NCI-H1048 (cell line): ENCODE results near the gene FOXO1.

ENCODE experiments used
- DNase-seq: peaks from one replicate; lab custom pipeline; 2025; lab: John Stamatoyannopoulos, UW

Gene FOXO1

DNA sequence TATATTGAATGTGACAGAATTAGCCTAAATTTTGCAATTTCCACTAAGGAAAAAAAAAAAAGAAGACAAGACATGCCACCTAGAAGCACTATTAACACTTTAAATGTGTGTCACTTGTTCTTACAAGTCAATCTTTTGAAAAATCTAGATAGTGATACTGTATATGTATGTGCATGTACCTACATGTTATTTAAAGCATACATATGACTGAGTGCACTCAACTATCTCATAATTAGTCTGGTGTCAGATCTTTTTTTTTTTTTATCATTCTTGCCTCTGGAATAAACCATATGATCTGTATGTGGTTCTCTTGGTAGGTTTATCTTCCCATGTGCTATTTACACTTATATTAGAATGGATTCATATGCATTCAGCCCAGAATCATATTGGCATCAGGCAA lies 62.3 kb downstream of the FOXO1 start:
- DNase-seq = no peak

DNA sequence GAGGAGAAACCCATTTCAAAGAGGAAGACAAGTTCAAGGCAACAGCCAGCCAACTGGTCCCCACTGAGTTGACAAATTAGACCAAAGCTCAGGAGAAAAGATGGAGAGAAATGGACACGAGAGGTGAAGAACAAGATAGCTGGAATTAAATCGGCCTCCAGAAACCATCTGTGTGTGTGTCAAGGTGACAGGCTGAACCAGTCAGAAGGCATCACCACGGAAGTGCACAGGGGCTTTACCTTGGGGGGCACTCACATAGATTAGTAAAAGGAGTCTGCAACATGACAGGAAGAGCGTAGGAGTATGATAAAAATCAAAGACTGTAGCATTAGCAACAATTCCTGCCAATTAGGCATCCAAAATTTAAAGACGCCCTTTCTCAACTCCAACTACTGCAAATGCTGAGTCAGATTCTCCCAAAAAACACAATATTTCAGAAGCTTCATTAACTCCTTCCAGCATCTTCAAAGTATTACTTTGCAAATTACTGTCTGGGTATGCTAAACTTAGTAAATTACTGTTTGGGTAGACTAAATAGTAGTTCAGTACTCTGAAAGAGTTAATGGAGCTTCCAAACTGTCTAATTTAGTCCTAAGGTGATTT lies 66.2 kb downstream of the FOXO1 start:
- no peak for DNase-seq

DNA sequence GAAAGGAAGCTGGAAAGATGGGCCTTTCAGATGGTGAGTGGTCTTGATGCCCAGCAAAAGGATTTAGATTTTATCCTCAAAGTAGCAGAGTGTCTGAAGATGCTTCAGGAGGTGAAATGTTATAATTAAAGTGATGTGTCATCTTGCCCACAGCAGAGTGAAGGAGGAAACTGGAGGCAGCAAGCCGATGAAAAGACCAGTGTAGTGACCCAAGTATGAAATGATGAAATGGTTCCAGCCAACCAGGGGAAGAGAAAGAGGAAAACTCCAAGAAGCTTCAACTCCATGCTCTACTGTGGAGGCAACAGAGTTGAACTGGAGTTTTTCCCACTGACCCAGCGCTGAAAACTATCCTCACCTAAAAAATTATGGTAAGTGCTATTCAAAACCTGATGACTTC lies 66.7 kb downstream of the FOXO1 start:
- no peak for DNase-seq

DNA sequence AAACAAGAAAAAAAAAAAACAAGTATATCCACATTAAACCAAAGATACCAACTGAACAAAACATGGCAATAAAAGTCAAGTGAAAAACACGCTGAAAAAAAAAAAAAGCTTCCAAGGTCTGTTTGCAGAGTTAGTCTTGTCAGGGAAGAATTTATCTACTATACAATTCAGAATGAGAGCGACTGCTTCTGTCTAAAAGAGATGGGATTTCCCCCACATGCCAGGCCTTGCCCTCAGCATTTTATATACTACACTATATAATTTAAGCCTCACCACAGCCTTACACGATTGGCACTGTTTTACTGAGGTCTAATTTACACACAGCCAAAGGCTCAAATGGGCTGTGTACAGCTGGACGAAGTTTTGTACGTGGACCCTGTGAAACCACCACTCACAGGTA lies 67.3 kb downstream of the FOXO1 start:
- DNase-seq = no peak

DNA sequence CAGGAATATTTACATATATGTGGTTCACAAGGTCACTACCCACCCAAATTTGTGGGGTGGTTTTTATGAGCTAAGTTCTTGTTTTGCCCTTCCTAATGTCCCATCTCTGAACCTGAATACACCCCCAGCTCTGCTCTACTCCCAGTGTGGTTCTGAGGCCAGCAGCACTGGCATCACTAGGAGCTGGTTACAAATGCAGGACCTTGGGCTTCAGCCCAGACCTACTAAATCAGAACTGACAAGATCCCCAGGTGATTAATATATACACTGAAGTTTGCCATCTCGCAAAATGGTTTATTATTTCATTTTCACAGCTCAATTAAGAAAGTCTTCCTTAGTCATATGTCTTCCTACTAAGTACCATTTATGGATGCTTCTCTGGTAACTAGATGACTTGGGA lies 67.9 kb downstream of the FOXO1 start:
- no peak for DNase-seq

DNA sequence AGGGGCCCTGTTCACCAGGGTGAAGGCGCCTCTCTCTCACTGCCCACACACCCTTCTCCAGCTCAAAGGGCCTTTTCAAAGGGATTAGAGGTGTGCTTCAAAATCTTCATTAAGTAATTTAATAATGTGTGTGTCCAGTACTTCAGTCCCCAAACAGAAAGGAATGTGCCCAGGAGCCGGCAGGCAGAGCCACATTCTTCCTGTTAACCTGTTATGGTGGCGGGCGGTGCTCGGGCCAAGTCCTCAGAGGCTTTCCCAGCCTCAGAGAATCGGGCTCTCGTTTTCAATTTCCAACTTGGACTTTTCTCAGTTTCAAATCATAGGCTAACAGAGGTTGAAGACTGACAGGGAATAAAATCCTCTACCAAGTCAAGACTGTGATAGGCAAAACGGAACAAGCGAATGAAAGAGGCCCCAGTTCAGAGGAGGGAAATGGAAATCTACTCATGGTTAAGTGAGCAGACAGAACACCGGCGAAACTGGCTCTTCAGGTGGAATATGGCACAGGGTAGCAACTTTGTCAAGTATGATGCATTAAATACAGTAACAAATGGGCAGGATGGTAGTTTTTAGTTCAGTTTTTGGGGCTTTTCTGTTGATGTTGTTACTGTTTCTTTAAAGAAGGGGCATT lies 68.6 kb downstream of the FOXO1 start:
- no peak for DNase-seq

DNA sequence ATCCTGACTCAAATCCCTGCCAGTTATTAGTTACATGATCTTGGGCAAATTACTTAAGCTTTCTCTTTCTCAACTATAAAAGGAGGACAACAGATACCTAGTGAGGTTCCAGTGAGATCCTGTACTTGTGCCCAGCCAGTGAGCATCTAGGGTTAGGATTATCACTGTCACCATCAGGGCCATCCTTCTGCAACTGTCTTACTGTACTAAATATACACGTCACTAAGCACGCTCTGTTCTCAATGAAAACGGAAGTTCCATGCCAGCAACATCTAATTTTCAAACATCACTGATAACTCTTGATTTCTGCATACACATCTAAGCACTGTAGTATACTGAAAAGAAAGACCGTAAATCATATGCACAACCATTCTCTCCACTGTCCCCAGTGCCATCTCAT lies 70.0 kb downstream of the FOXO1 start:
- no peak for DNase-seq

DNA sequence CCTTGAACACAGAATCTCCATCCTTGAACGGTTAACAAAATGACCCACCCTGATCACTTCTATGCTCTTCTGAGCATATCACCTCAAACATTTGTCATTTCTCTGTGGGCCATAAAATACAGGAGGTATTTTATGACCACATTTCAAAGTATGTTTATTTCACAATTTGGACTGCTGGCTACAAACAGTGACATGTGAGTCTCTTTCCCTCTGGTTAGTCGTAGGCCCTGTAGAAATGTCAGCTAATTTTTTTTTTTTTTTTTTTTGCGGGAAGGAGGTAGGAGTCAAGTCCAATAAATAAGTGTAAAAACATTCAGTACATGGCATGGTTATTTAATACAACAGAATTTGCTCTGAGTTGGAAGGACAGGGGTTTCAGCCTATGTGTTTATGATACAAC lies 70.7 kb downstream of the FOXO1 start:
- no peak for DNase-seq

DNA sequence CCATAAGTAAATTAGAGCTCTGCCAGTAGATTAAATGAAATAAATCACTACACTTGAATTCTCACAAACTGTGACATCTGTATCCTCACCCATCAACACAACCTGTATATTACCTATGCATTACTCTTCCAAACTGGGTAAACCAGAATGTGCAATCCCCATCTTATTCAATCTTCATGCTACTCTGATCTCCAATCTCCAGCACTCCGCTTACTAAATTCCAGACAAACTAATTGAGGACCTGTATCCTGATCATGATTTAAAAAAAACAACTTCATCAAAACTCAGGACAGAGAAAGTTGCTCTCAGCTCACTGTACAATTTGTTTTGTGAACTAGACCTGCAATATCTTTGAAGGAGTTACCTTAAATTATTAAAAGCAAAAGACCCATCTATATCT lies 74.4 kb downstream of the FOXO1 start:
- DNase-seq = no peak

DNA sequence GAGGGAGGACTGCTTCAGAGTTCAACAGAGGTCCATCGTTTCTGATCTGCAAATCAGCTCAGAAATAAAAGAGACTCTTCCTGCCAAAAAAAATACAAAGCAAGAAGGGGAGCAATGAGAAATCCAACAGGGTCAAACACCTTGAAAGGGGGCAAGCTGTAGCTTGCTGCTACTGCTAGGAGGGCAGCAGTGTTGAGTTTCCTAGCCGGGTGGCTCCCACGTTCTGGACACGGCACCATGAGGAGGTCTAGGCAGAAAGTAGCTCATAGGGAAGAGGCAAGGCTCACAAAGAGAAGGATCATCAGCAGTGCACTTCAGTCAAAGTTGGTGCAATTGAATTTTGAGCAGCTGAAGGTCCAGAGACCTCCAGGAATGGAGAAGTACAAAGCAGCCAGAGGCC lies 75.3 kb downstream of the FOXO1 start:
- DNase-seq = no peak

DNA sequence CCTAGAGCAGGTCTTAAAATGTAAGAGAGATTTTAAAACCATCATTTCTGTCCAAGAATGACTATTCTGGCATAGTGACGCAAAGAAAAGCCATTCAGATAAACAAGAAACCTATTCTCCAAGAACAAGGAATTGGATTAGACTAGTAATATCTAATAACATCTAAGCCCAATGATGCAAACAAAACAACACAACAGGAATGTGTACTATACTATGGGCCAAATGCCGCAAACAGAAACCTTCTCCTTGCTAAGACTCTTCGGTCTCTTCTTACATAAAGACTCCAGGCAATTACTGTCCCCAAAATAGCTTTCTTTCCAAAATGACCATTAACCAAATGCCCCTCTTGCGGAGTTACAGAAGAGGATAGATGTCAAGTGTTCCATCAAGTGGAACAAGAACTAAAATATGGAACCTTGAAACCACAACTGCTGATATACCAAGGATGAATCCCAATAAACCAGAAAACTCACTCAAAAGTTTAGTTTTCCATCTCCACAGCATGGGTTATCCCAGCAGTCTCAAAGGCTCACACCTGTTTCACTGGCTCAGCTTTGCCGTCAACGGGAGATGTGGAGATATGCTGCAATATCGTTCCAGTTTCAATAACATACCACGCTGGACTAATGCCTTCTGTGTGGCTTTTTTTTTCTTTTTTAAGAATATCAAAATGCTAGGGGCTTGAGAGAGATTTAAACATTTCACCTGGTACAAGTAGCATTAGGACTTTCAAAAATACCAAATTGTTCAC lies 76.2 kb downstream of the FOXO1 start:
- DNase-seq = no peak

DNA sequence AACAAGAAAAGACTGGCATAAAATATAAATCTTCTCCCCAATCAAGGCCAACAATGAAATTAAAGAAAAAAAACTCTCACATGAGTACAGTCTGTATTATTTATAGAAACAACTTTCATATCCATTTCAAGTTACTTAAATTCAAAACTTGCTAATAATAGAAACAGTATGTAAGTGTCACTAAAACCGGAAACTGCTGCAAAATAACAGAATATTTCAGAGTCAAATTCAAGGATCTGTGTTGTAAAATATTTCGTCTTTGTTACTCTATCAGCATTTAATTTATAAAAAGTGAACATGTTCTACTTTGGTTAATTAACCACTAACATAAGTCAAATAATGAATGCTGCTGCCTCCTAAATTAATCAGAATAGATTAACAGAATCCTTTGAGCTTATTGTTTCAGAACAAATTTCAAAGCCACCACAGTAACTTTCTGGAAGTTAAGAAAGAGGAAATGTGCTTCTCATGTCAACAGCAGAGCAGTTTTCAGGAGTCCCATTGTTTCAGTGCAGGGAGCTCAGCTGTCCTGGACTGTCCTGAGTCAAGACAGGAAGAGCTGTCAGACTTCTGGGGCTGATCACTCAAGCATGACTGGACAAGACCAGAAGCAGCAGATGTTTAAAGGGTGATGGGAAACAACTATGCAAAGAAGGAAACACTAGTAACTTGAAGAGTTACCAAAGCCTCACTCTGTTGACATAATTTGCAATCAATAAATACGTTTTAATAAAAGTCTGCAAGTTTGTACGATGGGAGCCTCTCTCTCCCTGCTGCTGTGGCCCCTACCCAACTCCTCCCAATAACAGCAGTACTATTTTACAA lies 76.9 kb downstream of the FOXO1 start:
- no peak for DNase-seq

DNA sequence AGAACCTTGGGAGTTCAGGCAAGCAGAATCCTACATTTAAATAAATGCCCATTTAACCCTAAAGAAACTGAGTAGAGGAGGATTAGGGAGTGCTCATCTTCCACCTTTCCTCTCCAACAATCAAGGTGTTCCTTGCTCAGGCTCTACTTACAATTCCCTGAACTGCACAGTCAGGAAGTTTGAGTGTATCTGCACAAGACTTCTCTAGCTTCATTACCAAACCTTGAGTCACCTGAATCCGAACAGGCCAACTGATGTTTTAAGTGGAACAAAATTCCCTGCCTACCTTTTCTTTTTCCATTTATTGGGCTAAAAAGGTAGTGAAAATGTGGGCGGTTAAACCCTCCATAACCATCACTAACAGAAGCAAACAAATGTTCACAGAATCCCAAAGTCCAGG lies 78.3 kb downstream of the FOXO1 start:
- no peak for DNase-seq

DNA sequence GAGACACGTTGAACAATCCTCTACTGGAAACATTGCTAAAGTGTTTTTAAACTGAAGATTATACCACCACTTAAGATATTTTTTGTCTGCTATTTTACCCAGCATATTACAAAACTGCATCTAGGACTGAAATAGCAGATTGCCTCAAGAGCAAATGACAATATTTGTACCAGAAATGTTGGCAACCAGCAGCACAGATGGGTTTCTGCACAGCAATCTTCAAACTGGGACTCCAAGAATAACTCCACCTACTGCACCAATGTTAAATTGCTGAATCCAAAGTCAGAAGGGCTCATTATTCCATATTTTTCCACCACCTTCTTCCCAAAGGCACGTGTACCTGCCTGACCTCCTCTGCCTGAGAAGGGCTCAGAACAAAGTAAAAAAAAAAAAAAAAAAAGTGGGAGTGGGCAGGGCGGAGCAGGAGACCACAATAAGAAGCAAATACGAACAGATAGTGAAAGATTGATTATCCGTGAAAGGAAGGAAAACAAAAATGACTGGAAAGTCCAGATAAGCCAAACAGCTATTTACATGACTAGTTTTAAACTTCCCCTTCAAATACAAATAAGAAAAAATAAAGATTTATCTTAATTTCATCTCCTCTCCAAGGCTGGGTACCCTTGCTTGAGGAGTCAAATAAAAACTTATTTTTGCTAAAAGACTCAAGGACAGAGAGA lies 79.4 kb downstream of the FOXO1 start:
- DNase-seq = no peak

DNA sequence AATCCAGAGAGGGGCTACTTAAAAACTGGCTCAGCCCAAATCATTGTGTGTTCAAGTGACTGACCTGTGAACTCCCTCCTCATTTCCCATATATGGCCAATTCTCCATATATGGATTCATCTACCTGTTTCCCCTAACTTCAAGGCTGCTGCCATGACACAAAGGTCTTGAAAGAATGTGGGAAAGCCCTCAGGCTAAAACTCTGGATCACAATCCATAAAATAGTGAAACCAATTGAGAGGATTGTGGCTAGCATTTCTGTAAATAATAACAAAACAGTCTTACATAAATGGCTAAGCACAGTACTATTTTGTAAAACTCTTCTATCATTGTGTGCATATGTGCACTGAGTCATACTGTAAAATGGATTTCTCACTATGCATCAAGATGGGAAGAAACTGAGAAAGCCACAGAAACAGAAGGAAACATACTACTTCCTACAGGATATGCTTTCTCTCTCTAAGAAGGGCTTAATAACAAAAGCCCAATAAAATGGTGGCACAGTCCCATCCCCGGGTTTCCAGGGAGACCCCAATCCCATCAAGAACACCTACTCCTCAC lies 80.5 kb downstream of the FOXO1 start:
- no peak for DNase-seq

DNA sequence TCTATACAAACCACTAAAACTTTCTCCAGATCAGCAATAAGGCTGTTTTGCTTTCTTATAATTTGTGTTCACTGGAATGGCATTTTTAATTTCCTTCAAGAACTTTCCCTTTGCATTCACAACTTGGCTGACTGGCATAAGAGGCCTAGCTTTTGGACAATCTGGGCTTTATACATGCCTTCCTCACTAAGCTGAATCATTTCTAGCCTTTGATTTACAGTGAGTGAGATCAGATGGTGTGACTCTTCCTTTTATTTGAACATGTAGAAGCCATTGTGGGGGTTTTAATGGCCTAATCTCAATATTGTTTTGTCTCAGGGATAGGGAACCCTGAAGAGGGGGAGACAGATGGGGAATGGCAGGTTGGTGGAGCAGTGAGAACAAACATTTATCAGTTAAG lies 82.7 kb downstream of the FOXO1 start:
- DNase-seq = no peak

DNA sequence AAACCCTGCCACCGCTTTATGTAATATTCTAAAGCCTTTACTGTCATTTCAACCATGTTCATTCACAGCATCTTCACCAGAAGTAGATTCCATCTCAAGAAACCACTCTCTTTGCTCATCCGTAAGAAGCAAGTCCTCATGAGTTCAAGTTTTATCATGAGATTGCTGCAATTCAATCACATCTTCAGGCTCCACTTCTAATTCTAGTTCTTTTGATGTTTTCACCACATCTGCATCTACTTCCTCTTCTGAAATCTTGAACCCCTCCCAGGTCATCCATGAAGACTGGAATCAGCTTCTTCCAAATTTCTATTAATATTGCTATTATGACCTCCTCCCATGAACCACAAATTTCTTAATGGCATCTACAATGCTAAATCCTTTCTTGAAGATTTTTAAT lies 83.9 kb downstream of the FOXO1 start:
- DNase-seq = no peak

DNA sequence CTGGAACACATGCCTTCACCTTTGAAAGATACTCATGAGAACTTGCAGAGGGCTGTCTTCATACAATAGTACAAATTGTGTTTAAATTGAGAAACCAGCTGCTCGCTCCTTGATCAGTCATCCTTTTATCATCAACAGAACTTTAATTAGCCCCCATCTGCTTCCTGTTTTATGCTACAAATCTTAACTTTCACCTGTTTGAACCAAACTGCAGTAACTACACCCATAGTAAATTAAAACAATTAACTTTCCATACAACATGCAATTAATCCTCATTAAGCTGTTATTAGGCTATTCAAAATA lies 85.2 kb downstream of the FOXO1 start:
- no peak for DNase-seq

DNA sequence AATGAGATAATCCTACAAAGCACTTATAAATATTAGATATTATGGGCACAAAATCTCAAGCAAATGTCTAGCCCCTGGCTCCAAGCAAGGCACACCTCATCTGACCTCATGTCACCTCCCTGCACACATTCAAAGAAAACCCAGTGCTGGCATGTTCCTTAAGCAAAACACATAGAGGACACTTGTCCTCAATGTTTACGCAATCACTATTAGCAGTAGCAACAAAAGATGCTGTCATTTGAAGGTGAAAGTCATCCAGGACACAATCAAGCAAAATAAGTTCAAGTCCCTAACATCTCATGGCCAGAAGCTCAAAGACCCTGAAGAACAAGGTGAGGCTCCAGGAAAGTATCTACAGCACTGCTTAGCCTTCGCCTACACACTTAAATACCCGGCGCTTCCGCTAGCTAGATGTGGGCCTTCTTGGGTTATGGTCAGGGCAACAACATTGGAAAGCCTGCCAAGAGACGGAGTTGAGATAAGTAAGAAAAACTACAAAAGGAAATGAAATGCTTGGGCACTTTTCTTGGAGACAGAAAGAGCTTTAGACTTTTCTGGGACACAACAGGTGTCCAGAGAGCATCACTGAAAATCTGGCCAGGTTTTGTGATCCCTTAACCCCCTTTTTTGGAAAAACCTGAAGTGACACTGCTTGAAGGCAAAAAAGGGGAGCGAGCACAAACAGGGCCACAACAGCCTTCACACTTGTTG lies 85.7 kb downstream of the FOXO1 start:
- no peak for DNase-seq

DNA sequence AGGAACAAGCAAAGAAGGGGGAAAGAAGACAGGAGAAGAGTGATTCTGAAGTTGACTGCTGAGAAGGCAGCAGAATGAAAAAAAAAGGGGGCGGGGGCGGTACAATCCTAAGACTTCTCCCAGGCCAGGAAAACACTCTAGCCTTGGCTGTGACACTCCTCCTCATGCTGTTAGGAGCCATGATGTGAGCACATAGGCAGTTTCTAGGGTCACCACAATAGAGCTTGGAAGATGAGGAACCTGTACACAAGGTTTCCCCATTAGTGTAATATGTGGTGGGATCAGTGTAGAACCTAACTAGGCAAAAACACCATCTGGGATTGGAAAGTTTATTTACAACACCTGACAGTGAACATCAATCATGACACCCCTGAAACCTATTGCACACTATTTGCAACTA lies 86.9 kb downstream of the FOXO1 start:
- DNase-seq = no peak

DNA sequence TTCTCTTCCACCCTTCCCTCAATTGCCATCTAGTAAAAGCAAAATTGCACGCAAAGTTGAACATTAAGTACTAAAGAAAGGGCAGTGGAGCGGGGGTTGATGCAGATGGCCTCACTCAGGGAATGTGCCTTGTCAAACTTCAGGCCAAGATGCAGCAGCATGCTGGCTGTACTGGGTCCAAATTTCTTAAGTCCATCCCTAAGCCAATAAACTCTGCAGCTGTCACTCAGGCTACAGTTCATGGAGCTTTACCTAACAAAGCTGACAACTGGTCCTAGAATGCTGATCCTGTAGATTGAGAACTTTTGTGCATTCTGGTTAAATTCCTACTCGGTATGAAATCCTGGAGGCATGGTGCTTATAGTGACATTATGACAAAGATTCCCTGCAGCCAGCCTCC lies 88.4 kb downstream of the FOXO1 start:
- no peak for DNase-seq
